Measurements from ENCODE around the gene RCN2. TPM values are rescaled to one million over a fixed set of nuclear protein-coding genes. Genes with fewer than 3 reads are reported as not detected.

RCN2 gene
- total and polyA plus RNA-seq, 2 donors (not counting 1 experiment from before 2014, with no cell fraction given): 46.6 to 106 TPM

GRCh38 chr15:76987276-76987675 is 55.7 kb downstream of the RCN2 start:
- no peak for DNase-seq (ENCODE audit: low read depth in 2 of 2)
- no peak for TF ChIP-seq CTCF (conservative IDR thresholded peaks at IDR 0.05 in 1 of 2, IDR thresholded peaks at IDR 0.05 in 1 of 2; ENCODE audit: low read depth in 1 of 2, low read length in 2 of 2)
- no peak for TF ChIP-seq EZH2 (IDR thresholded peaks at IDR 0.05; ENCODE audit: low read length, missing control alignments)
- no peaks in the 10 kb centered on the region for H4K20me1 ChIP-seq (ENCODE audit: control insufficient read depth, extremely low read depth, insufficient read depth, low read length)
- H3K79me2 ChIP-seq (ENCODE audit: control insufficient read depth, insufficient read depth, low read length): no peaks in the 10 kb centered on the region
- H3K9ac ChIP-seq (ENCODE audit: insufficient read depth, low read length): no peak overlapping the region
- no peak overlapping the region for H3K4me3 ChIP-seq (replicated peaks in 1 of 4; ENCODE audit: control extremely low read depth in 1 of 4, insufficient read depth in 1 of 4, low read depth in 3 of 4, low read length in 4 of 4)
- H3K4me1 ChIP-seq (ENCODE audit: control insufficient read depth, extremely low read depth, insufficient read depth, low read length): no peaks in the 10 kb centered on the region
- no peak overlapping the region for H3K4me2 ChIP-seq (ENCODE audit: extremely low read depth, insufficient read depth, low read length)
- peaks cover 4% of the 10 kb centered on the region for H3K27me3 ChIP-seq (ENCODE audit: control insufficient read depth, insufficient read depth, low read length)
- H2AFZ ChIP-seq (ENCODE audit: low read length): no peak overlapping the region
- H3K9me3 ChIP-seq (ENCODE audit: control insufficient read depth, insufficient read depth, low read depth, low read length): no peaks in the 10 kb centered on the region
- H3K36me3 ChIP-seq (ENCODE audit: control insufficient read depth, insufficient read depth, low read length): no peaks in the 10 kb centered on the region
- H3K27ac ChIP-seq (ENCODE audit: insufficient read depth, low read length): no peak overlapping the region

- H3K9me3 ChIP-seq (ENCODE audit: control insufficient read depth, insufficient read depth, low read depth, low read length): no peaks in the 10 kb centered on the region
- H3K79me2 ChIP-seq (ENCODE audit: control insufficient read depth, insufficient read depth, low read length): no peaks in the 10 kb centered on the region
- H2AFZ ChIP-seq (ENCODE audit: low read length): no peak overlapping the region
- no peak overlapping the region for H3K4me2 ChIP-seq (ENCODE audit: extremely low read depth, insufficient read depth, low read length)
- no peak overlapping the region for H3K9ac ChIP-seq (ENCODE audit: insufficient read depth, low read length)
- peaks cover 4% of the 10 kb centered on the region for H3K27me3 ChIP-seq (ENCODE audit: control insufficient read depth, insufficient read depth, low read length)
- no peaks in the 10 kb centered on the region for H3K4me1 ChIP-seq (ENCODE audit: control insufficient read depth, extremely low read depth, insufficient read depth, low read length)
- H3K27ac ChIP-seq (ENCODE audit: insufficient read depth, low read length): no peak overlapping the region
- H3K36me3 ChIP-seq (ENCODE audit: control insufficient read depth, insufficient read depth, low read length): no peaks in the 10 kb centered on the region
- no peak for DNase-seq (ENCODE audit: low read depth in 2 of 2)
- no peak overlapping the region for H3K4me3 ChIP-seq (replicated peaks in 1 of 4; ENCODE audit: control extremely low read depth in 1 of 4, insufficient read depth in 1 of 4, low read depth in 3 of 4, low read length in 4 of 4)
- no peak for TF ChIP-seq EZH2 (IDR thresholded peaks at IDR 0.05; ENCODE audit: low read length, missing control alignments)
- no peak for TF ChIP-seq CTCF (conservative IDR thresholded peaks at IDR 0.05 in 1 of 2, IDR thresholded peaks at IDR 0.05 in 1 of 2; ENCODE audit: low read depth in 1 of 2, low read length in 2 of 2)
- no peaks in the 10 kb centered on the region for H4K20me1 ChIP-seq (ENCODE audit: control insufficient read depth, extremely low read depth, insufficient read depth, low read length)
Observed at GRCh38 chr15:76987896-76988860, 56.6 kb downstream of the RCN2 start.

- H3K4me1 ChIP-seq (ENCODE audit: control insufficient read depth, extremely low read depth, insufficient read depth, low read length): no peaks in the 10 kb centered on the region
- no peak overlapping the region for H3K27ac ChIP-seq (ENCODE audit: insufficient read depth, low read length)
- H3K4me2 ChIP-seq (ENCODE audit: extremely low read depth, insufficient read depth, low read length): no peak overlapping the region
- H3K27me3 ChIP-seq (ENCODE audit: control insufficient read depth, insufficient read depth, low read length): peaks cover 4% of the 10 kb centered on the region
- H3K79me2 ChIP-seq (ENCODE audit: control insufficient read depth, insufficient read depth, low read length): no peaks in the 10 kb centered on the region
- no peaks in the 10 kb centered on the region for H3K9me3 ChIP-seq (ENCODE audit: control insufficient read depth, insufficient read depth, low read depth, low read length)
- TF ChIP-seq EZH2 (IDR thresholded peaks at IDR 0.05; ENCODE audit: low read length, missing control alignments) (no peak), CTCF (conservative IDR thresholded peaks at IDR 0.05 in 1 of 2, IDR thresholded peaks at IDR 0.05 in 1 of 2; ENCODE audit: low read depth in 1 of 2, low read length in 2 of 2) (no peak)
- no peak for DNase-seq (ENCODE audit: low read depth in 2 of 2)
- H3K36me3 ChIP-seq (ENCODE audit: control insufficient read depth, insufficient read depth, low read length): no peaks in the 10 kb centered on the region
- no peak overlapping the region for H3K4me3 ChIP-seq (replicated peaks in 1 of 4; ENCODE audit: control extremely low read depth in 1 of 4, insufficient read depth in 1 of 4, low read depth in 3 of 4, low read length in 4 of 4)
- H4K20me1 ChIP-seq (ENCODE audit: control insufficient read depth, extremely low read depth, insufficient read depth, low read length): no peaks in the 10 kb centered on the region
- H2AFZ ChIP-seq (ENCODE audit: low read length): no peak overlapping the region
- H3K9ac ChIP-seq (ENCODE audit: insufficient read depth, low read length): no peak overlapping the region
Observed at GRCh38 chr15:76988867-76989780, 57.6 kb downstream of the RCN2 start.

Data from fibroblast of lung (primary cell).